NCI-H1417 (cell line): ENCODE results near the gene SUDS3.
"Not testable (repeated sequence)": the region's sequence is repeated elsewhere in the genome, so short reads cannot be mapped to it uniquely, and the experiment has no call there.

Source experiments
- DNase-seq, 3 experiments: peaks; one replicate each; lab custom pipeline; 2025; lab: John Stamatoyannopoulos, UW

Gene SUDS3

DNA sequence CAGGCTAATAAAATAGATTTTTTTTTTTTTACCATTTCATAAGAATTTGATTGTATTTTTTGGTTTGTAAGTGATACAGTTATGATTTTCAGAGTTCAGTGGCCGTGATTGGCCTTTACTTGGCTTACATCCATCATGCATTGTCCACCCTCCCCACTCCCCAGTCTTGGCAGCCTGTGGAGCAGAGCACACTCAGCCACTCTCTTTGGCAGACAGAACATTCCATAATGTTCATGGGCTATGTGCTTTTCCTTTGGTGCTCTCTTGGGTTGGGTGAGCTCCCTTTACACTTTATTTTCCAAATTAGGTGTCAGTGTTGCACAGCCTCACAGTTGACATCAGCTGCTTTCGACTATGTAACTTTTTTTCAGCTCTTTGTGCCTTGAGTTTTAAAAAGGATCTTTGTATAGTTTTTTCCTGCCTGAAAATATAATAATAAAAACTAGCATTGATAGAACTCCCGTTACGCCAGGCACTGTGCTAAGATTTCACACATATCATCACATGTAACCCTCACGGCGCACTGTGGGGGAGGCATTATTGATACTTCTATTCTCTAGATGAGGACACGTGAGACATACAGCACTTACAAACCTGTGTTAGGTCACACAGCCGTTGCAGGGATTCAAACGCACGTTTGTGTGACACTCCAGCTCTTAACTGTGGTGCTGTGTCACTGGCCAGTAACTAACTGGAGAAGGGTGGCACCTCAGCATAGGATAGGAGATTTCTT is 21.5 kb downstream of the SUDS3 start:
- no peak for DNase-seq

DNA sequence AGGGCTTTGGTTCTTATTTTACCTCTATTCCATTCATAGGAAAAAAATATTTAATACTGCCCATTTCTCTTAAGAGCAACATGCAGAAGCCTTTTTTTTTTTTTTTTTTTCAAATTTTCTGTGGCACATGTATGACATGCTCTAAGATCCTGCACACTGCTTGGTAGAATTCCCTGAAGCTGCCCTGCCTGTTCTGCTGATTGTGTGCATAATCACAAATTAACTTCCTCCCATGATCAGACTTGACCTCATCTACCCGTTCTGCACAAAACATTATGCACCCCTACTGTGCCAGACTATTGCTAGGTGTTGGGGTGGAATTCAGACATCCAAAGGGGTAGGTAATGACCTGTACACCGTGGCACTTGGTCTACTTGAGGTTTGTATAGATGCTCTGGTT is 22.2 kb downstream of the SUDS3 start:
- no peak for DNase-seq

DNA sequence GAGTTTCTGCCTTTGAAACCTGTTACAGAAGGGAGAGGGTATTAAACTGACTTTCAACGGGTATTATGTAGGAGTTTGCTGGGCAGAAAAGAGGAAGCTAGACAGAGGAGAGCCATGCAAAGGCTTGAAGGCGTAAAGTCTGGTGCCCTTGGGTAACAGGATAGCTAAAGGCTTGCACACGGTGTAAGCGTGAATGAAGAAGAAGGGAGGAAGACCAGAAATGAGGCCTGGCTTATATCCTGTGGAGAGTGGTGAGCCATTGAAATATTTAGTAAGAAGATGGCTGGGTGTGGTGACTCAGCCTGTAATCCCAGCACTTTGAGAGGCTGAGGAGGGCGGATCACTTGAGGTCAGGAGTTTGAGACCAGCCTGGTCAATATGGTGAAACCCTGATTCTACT is 22.6 kb downstream of the SUDS3 start:
- no peak for DNase-seq

DNA sequence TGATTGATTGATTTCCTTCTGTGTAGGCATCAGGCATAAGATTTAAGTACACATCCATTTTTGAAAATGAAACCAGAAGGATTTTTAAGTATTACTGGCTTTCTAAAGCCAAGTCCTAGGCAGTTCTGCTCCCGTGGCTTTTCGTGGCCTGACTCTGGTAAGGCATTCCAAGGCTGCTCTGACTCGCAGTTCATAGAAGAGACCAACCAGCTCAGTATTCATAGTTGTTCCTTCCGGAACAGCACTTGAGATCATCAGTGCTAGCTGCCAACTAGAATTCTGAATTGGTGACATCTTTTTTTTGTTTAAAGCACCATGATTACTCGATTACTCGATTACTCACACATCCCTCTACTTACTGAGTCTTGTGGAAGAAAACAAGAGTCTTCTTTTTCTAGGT is 25.9 kb downstream of the SUDS3 start:
- no peak for DNase-seq

DNA sequence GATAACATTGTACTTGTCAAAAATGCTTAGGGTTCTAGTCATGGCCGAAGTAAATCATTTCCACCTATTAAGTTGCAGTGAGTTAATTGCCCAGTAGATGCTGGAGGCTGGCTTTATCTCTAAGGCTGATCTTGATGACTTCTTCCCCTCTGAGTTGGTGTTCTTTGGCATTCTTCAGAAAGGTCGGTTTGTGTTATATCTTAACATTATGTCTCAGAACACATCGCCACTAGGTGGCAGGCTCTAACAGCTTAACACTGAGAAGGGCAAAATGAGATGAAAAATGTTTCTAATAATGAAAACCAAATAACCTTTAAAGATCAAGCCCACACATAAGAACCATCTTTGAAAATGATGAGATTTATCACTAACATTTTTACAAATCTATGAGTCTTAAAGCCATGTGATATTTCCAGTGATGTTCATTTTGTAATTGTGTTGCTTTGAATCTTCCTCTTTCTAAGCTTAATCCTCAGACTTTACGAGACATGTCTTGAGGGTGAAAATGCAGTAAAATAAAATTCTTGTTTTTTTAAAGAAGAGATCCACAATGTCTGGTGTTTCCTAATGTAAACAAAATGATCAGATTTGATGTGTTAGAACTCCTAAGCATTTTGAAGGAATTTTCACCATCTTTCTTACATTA is 28.6 kb downstream of the SUDS3 start:
- DNase-seq = peak; percentile 14 to 76 (median 69)

DNA sequence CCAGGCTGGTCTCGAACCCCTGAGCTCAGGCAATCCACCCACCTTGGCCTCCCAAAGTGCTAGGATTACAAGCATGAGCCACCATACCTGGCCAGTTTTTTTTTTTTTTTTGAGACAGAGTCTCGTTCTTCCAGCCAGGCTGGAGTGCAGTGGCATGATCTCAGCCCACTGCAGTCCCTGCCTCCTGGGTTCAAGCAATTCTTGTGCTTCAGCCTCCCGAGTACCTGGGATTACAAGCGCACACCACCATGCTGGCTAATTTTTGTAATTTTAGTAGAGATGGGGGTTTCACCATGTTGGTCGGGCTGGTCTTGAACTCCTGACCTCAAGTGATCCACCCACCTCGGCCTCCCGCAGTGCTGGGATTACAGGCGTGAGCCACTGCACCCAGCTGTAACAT is 31.9 kb downstream of the SUDS3 start:
- not testable (repeated sequence) for DNase-seq

DNA sequence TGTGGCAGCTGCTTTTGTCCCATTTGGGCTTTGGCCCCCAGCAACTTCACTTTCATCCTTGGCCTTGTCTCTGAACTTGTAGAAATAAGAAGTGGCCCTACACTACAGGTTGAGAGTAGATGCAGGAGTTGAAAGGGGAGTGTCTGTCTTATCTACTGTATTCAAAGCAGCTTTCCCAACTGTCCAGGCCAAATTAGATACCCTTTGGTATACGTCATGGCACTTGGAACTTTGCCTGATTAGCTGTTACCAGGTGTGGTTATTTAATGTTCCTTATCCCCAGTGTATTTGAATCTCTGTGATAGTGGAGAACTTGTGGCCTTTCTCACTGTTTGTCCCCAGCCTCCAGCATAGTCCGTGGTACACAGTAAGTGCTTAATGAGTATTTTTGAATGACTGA is 33.5 kb downstream of the SUDS3 start:
- DNase-seq = no peak

DNA sequence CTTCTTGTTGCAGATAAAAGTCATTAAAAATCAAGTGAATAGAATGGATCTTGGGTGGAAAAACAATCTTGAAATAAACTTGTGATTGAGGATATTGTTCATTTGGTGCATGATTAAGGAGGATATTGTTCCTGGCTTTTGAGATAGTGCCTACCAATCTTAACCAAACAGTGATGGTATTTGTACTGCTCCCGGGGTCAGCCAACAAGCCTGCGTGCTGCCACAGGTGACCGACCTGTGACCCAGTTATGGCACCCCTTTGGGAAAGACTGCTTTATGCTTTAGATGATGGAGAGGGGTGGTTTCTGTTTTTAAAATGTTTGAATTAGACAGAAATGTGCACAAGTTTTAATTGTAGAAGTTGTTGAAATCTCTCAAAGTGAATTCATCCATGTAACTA is 41.6 kb downstream of the SUDS3 start:
- no peak for DNase-seq

DNA sequence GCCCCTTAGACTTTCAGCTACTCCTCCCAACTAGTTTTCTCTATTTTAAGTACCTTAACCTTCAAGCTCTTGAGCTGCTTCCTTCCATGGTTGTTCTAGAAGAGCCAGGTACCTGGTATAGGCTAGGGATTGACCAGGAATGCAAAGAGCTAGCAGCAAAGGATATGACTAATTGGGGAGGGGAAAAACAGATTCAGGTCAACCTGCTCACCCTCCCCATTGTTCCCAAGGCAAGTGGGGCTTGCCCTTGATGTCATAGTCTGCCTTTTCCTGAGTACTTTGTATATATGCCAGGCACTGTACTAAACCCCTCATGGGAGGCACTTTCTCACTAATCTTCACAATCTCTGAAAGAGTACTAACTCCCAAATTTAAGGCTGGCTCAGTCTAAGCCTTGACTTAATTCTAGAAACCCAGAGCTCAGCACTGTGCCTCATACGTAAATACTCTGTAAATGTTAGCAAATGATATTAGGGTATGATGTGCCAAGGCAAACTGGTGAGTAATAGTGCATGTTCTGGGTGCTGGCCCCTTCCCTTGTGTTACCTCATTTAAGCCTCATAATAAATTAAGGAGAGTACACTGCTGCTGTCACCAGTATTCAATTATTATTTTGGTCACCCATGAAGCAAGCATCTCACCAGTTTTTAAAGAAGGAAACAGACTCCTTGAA is 42.2 kb downstream of the SUDS3 start:
- DNase-seq = no peak

DNA sequence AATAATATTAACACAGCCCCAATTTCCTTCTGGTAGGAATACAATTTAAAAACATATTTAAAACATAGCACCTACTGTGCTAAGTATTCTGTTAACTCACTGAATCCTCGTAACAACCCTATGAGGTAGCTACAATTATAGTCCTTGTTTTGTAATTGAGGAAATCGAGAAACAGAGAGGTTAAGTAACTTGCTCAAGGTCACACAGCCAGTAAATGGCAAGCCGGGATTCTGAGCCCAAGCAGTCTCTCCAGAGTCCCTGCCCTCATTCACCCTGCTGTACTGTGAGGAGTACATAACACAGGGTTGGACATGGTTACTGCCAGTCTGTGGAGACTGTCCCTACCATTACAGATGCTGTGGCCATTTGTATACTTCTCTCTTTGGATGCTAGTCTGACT is 44.3 kb downstream of the SUDS3 start:
- DNase-seq = no peak

DNA sequence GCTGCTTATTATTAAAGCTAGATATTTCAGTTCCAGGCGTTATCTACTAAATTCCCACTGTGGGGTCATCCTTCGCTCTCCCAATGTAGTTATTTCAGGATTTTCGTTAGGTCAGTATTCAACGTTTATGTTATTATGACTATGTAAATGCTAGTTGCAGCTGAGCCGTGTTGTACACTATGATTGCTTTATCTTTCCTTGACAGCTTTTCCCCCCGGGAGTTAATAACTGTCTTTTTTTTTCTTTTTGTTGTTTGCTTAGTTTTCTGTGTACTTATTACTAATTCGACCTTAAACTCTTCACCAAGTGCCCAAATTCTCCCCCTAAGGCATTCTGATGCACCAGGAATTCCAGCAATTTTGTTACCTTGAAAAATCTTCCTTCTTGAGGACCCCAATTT is 48.5 kb downstream of the SUDS3 start:
- no peak for DNase-seq

DNA sequence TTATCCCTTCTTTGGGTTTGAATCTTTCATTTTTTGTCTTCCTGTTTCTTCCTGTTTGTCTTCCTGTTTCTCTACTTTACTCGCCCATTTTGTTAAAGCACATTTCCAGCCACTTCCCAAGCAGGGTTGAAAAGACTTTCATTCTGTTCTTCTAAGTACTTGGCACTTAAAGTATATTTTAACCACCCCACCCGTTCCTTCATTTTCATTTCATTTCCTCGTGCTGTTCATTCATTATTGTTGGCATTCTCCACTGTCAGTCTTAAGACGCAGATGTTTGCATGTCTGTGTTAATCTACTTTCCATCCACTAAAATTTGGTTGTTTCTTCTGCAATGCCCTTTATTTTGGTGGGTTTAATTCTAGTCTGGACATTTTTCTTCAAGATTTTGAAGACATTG is 49.0 kb downstream of the SUDS3 start:
- DNase-seq = no peak

DNA sequence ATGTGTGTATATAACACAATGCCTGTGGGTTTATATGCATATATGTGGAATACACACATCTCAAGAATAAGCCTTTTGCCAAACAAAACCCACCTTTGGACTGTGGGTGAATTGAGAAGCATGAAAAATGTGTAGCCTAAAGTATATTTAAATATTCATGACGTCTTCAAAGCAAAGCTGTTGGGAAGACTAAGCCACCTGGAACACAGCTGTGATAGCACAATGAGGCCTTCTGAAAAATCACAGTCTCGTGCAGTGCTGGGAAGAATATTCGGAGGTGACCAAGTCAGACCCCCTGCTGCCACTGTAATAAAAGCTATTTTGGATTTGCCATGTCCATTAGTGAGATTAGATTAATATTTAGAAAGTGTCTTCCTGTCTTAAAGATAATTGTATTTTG is 51.5 kb downstream of the SUDS3 start:
- DNase-seq = no peak

DNA sequence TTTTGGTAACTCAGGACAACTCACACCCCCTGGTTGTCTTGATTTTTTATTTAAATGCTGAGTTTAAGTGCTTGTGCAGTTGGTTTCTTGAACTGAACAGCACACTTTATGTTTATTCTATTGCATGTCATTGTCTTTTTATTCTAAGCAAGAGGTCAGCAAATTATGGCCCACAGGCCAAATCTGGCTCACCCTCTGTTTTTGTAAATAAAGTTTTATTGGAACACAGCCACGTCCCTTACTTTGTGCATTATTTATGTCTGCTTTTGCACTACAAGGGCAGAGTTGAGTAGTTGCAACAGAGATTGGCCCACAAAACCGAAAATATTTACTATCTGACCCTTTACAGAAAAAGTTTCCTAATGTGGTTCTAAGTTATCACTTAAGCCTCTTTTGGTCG is 52.3 kb downstream of the SUDS3 start:
- no peak for DNase-seq

DNA sequence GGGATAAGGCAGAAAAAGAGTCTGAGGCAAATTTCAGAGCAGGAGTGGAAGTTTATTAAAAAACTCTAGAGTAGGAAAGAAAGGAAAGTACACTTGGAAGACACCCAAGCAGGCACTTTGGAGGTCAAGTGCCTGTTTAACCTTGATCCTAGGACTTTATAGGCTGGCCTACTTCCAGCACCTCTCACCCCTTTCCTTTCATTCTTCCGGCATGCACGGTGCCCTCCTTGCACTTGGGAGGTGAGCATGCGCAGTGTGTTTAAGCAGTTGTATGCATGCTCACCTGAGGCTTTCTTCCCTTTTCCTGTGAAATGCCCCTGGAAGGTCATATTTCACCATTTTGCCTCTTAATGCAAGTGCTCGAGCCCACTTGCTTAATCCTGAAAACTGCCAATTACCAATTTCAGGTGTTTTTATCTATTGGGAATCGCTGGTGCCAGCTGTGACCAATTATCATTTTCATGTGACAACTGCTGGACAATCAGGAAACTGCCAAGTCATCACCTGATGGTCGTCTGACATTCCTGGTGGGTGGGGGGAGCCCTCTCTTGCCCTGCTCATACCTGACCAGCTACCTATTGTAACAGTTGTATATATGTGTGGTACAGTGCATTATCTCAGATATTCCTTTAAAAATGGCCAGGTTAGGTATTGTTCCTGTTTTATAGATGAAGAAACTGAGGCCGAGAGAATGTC is 53.5 kb downstream of the SUDS3 start:
- no peak for DNase-seq

DNA sequence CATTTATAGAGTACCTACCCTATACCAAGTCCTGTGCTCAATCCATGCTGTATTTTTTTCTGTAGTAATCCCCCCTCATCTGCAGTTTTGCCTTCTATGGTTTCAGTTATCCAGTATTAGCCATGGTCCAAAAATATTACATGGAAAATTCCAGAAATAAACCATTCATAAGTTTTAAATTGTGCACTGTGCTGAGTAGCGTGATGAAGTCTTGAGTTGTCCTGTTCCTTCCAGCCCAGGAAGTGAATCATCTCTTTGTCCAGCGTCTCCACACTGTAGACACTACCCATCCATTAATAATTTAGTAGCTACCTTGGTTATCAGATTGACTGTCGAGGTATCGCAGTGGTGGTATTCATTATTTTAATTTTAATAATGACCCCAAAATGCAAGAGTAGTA is 54.2 kb downstream of the SUDS3 start:
- no peak for DNase-seq

DNA sequence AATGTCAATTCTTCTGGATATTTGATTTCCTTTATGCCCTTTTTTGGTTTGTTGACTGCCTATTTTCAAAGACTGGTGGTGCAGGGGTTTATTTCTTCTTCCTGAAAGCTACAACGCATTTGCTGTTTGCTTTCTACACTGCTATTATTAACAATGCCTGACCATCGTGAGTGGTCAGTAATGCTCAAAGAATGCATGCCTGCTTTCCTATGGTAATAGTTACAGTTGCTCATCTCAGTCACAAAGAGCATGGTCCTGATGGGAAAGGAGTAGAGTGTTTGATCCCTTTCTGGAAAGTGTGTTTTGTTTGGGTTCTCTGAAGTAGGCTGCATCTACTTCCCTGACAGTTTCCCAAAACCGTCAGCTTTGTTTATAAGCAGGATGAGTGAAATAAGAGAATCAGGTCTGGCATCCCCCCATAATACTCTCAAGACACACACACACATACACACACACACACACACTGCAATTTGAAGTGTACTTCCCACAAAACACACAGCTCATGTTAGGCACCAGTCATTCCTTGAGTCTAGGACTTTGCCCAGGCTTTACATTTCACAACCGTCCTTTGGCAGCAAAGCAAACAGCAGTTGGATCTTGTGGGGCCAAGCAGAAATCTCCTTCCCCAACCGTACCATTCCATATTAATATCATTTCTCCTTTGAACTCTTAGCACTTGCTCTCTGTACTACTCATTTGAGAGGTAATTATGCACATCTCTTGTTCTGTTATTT is 56.6 kb downstream of the SUDS3 start:
- DNase-seq = no peak

DNA sequence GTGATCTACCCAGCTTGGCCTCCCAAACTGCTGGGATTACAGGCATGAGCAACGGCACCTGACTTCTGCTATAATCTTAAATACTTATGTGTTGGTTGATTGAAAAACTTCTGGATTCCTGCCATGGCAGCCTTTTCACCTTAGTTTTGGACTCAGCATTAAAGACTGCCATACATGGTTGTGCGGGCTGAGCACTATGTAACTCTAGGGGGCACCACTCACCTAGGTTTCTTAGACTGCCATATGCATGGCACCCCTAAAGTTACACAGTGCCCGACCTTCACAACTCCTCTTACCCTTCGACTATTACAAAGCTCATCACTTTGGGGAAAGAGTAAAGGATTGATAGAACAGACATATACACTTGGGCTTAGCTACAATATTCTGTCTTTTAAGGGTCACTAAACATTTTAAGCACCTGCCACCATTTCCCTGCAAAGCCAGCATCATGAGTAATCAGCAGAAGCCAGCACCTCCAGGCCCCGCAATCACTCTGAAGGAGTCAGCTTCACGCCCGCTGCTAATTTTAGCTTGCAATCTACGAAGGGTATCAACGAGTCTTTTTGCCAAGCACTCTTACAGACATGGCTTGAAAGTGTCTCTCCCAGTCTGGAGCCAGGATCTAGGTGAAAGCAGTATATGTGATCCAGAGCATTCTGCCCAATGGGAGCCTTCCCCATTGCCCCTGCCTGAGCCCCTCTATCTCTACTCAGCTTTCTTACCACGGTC is 59.8 kb downstream of the SUDS3 start:
- DNase-seq = peak; percentile 6 to 39 (median 37)

DNA sequence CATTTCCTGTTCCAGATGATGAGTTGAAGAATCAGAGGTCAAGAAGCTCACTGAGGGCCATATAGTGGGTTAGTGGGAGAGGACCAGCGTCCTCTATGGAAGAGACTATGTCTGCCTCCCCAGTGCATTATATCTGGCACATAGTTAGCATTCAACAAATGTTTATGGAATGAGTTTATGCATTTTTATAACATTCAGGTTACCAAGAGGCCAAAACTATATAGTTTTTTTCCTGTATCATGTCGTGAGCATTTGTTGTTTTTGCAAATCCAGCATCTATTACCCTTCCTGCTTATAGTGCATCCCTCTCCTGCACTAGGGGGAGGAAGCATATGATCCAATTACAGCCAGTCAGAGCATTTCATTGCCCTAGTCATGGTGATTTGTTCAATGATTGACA is 60.6 kb downstream of the SUDS3 start:
- DNase-seq = no peak

DNA sequence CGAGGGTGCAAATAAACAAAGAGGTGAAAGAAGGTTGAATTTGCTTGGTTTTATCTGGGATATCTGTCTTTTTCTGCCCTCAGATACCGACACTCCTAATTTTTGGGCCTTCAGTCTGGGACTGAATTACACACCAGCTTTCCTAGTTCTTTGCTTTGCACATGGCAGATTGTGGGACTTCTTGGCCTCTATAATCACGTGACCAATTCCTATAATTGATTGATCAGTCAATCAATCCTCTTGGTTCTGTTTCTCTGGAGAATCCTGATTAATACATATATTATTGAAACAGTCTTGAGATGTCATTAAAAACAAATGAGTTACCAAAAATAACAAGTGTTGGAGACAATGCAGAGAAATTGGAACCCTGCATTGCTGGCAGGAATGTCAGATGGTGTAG is 62.7 kb downstream of the SUDS3 start:
- no peak for DNase-seq

DNA sequence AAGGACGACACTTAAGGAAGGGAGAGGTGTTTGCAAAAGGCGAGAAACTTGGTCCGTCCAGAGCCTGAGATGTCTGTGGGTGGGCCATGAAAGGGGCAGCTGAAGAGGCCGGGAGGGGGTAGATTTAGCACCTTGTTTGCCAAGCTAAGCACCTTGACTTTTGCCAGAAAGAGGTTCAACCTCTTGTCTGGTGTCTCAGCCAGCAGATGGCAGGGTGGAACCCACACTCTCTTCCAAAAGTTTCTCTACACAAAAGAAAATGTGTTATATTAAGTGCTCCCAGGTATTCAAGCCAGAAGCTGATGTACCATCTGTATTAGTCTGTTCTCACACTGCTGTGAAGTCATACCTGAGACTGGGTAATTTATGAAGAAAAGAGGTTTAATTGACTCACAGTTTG is 69.9 kb downstream of the SUDS3 start:
- no peak for DNase-seq
